ENCODE results near the gene GNAZ. TPM values are rescaled to one million over a fixed set of nuclear protein-coding genes. Genes with fewer than 3 reads are reported as not detected.

The GNAZ gene
- total and polyA plus RNA-seq, 2 donors from 2014 or later = 3.7 to 5.7 TPM

DNA sequence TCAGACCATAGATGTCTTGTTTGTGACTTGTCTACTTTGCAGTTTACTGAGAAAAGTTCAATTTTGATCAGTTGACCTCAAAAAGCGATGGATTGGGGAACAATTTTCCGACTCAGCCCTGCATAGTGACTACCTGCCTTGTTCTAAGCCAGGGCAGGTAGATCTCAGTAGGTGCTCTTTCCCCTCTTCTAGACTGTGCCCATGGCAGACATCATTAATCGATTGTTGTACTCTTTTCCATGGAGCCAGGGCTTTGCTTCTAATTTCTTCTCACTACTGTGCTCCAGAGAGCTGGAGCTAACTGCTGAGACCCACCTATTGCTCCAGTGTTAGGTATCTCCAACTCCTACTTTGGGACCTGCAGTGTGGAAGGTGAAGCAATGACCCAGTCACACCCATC is 84.8 kb downstream of the GNAZ start:
- intact Hi-C loops (cut with DNase I) = no loop called here
- DNase-seq (no peak), FAIRE-seq (no peak)
- no peak overlapping the region for H3K27ac ChIP-seq (ENCODE audit: low read depth in 2 of 2, low read length in 2 of 2)
- H3K9me3 ChIP-seq (ENCODE audit: control insufficient read depth in 2 of 3, insufficient read depth in 1 of 3, low read length in 3 of 3) = no peaks in the 10 kb centered on the region
- TF ChIP-seq, protein P1, sequence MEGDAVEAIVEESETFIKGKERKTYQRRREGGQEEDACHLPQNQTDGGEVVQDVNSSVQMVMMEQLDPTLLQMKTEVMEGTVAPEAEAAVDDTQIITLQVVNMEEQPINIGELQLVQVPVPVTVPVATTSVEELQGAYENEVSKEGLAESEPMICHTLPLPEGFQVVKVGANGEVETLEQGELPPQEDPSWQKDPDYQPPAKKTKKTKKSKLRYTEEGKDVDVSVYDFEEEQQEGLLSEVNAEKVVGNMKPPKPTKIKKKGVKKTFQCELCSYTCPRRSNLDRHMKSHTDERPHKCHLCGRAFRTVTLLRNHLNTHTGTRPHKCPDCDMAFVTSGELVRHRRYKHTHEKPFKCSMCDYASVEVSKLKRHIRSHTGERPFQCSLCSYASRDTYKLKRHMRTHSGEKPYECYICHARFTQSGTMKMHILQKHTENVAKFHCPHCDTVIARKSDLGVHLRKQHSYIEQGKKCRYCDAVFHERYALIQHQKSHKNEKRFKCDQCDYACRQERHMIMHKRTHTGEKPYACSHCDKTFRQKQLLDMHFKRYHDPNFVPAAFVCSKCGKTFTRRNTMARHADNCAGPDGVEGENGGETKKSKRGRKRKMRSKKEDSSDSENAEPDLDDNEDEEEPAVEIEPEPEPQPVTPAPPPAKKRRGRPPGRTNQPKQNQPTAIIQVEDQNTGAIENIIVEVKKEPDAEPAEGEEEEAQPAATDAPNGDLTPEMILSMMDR (IDR thresholded peaks at IDR 0.05; ENCODE audit: borderline replicate concordance, extremely low read depth, insufficient read depth) = no peak
- H3K27me3 ChIP-seq (ENCODE audit: control insufficient read depth, insufficient read depth, low read length) = no peaks in the 10 kb centered on the region
- H3K9ac ChIP-seq (ENCODE audit: low read length in 3 of 3) = no peak overlapping the region
- H3K36me3 ChIP-seq (ENCODE audit: control insufficient read depth in 2 of 3, insufficient read depth in 3 of 3, low read length in 3 of 3) = peaks cover 0 to 9% (median 7%) of the 10 kb centered on the region in 3 donors
- peaks cover 0 to 3% (median 0%) of the 10 kb centered on the region in 3 donors for H3K4me1 ChIP-seq (ENCODE audit: control insufficient read depth in 2 of 3, insufficient read depth in 2 of 3, low read depth in 1 of 3, low read length in 3 of 3)
- H3K4me3 ChIP-seq (ENCODE audit: low read length in 3 of 3) = no peak overlapping the region

DNA sequence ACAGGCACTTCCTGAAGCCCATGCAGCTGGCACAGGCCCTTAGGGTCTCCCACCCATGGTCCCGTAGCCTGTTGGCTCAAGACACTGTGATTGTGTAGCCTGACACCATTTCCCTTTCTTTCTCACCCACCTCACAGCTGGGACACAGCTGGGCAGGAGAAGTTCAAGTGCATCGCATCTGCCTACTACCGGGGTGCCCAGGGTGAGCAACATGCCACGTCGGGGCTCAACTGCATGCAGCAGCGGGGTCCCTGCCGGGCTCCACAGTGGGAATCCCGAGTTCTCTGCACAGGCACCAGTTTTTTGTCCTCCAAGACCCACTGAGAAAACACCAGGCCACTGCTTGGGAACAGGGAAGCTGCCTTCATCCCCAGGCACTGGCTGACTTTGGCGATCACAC is 85.5 kb downstream of the GNAZ start:
- TF ChIP-seq, protein P1 (IDR thresholded peaks at IDR 0.05; ENCODE audit: borderline replicate concordance, extremely low read depth, insufficient read depth) = no peak
- H3K9me3 ChIP-seq (ENCODE audit: control insufficient read depth in 2 of 3, insufficient read depth in 1 of 3, low read length in 3 of 3) = no peaks in the 10 kb centered on the region
- no peak overlapping the region for H3K27ac ChIP-seq (ENCODE audit: low read depth in 2 of 2, low read length in 2 of 2)
- H3K9ac ChIP-seq (ENCODE audit: low read length in 3 of 3) = no peak overlapping the region
- peaks cover 0 to 9% (median 6%) of the 10 kb centered on the region in 3 donors for H3K36me3 ChIP-seq (ENCODE audit: control insufficient read depth in 2 of 3, insufficient read depth in 3 of 3, low read length in 3 of 3)
- H3K4me3 ChIP-seq (ENCODE audit: low read length in 3 of 3) = no peak overlapping the region
- H3K27me3 ChIP-seq (ENCODE audit: control insufficient read depth, insufficient read depth, low read length) = no peaks in the 10 kb centered on the region
- peaks cover 0 to 3% (median 0%) of the 10 kb centered on the region in 3 donors for H3K4me1 ChIP-seq (ENCODE audit: control insufficient read depth in 2 of 3, insufficient read depth in 2 of 3, low read depth in 1 of 3, low read length in 3 of 3)
- DNase-seq = no peak
- intact Hi-C loops (cut with DNase I) = no loop called here
- no peak for FAIRE-seq

DNA sequence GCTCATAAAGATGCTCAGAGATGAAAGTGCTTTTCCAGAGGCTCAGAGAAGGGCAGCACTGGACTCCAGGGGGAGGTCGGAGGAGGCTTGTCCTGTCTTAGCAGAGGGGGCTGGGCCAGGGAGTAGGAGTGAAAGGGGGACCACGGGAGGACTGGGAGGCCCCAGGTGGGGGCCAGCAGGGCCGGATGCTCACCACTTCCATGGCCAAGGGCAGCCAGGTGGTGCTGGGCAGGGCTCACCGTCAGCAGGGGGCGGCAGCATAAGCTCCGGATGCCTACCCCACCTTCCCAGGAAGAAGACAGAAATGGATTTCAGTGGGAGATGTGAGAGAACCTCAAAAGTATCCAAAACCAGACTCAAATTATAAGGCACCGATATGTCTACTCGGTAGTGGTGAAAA is 86.0 kb downstream of the GNAZ start:
- FAIRE-seq (no peak), DNase-seq (no peak)
- peaks cover 0 to 3% (median 0%) of the 10 kb centered on the region in 3 donors for H3K4me1 ChIP-seq (ENCODE audit: control insufficient read depth in 2 of 3, insufficient read depth in 2 of 3, low read depth in 1 of 3, low read length in 3 of 3)
- no peak overlapping the region for H3K27ac ChIP-seq (ENCODE audit: low read depth in 2 of 2, low read length in 2 of 2)
- no peak overlapping the region for H3K4me3 ChIP-seq (ENCODE audit: low read length in 3 of 3)
- H3K9me3 ChIP-seq (ENCODE audit: control insufficient read depth in 2 of 3, insufficient read depth in 1 of 3, low read length in 3 of 3) = no peaks in the 10 kb centered on the region
- H3K27me3 ChIP-seq (ENCODE audit: control insufficient read depth, insufficient read depth, low read length) = no peaks in the 10 kb centered on the region
- intact Hi-C loops (cut with DNase I) = no loop called here
- TF ChIP-seq, protein P1 (IDR thresholded peaks at IDR 0.05; ENCODE audit: borderline replicate concordance, extremely low read depth, insufficient read depth) = no peak
- peaks cover 0 to 9% (median 1%) of the 10 kb centered on the region in 3 donors for H3K36me3 ChIP-seq (ENCODE audit: control insufficient read depth in 2 of 3, insufficient read depth in 3 of 3, low read length in 3 of 3)
- no peak overlapping the region for H3K9ac ChIP-seq (ENCODE audit: low read length in 3 of 3)
